ENCODE results near the gene ERVW-1.

DNA sequence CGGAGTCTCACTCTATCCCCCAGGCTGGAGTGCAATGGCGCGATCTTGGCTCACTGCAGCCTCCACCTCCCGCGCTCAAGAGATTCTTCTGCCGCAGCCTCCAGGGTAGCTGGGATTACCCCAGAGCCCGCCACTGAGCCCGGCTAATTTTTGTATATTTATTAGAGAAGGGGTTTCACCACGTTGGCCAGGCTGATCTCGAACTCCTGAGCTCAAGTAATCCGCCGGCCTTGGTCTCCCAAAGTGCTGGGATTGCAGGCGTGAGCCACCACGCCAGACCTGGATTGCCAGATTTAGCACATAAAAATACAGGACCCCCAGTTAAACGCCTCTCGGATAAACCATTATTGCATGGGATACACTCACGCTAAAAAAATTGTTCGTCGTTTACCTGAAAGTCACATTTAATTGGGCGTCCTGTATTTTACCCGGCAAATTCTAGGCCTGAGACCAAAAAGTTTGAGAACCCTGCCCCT, 30.8 kb downstream of the ERVW-1 start:
- no peak for TF ChIP-seq CTCF (IDR thresholded peaks at IDR 0.05; ENCODE audit: borderline replicate concordance, extremely low read depth, low read length, poor library complexity, severe bottlenecking)
- TF ChIP-seq EZH2 (IDR thresholded peaks at IDR 0.05; ENCODE audit: borderline replicate concordance, low read depth, low read length, severe bottlenecking) = no peak

Data from DND-41 (cell line).